ENCODE measurements around the gene OR51G2.

The OR51G2 gene

GRCh38 chr11:4891996-4892640, 27.0 kb downstream of the OR51G2 start:
- TF ChIP-seq FOXP2 (optimal IDR thresholded peaks at IDR 0.05; ENCODE audit: borderline replicate concordance, extremely low read depth, extremely low read length, insufficient read depth): no peak
- no peak for TF ChIP-seq POLR2AphosphoS5 (IDR thresholded peaks at IDR 0.05; ENCODE audit: low read depth, low read length)
- TF ChIP-seq TAF1 (IDR thresholded peaks at IDR 0.05; ENCODE audit: borderline replicate concordance, insufficient read depth, low read length): no peak
- TF ChIP-seq REST (IDR thresholded peaks at IDR 0.05; ENCODE audit: insufficient read depth in 1 of 2, low read depth in 2 of 2, low read length in 2 of 2): no peak
- no peak for TF ChIP-seq SIN3A (IDR thresholded peaks at IDR 0.05; ENCODE audit: borderline replicate concordance, insufficient read depth, low read length)

GRCh38 chr11:4890279-4890678, 28.9 kb downstream of the OR51G2 start:
- no peak for TF ChIP-seq TAF1 (IDR thresholded peaks at IDR 0.05; ENCODE audit: borderline replicate concordance, insufficient read depth, low read length)
- no peak for TF ChIP-seq FOXP2 (optimal IDR thresholded peaks at IDR 0.05; ENCODE audit: borderline replicate concordance, extremely low read depth, extremely low read length, insufficient read depth)

- TF ChIP-seq REST (IDR thresholded peaks at IDR 0.05; ENCODE audit: insufficient read depth in 1 of 2, low read depth in 2 of 2, low read length in 2 of 2) (no peak), FOXP2 (optimal IDR thresholded peaks at IDR 0.05; ENCODE audit: borderline replicate concordance, extremely low read depth, extremely low read length, insufficient read depth) (no peak), POLR2AphosphoS5 (IDR thresholded peaks at IDR 0.05; ENCODE audit: low read depth, low read length) (no peak), SIN3A (IDR thresholded peaks at IDR 0.05; ENCODE audit: borderline replicate concordance, insufficient read depth, low read length) (no peak), TAF1 (IDR thresholded peaks at IDR 0.05; ENCODE audit: borderline replicate concordance, insufficient read depth, low read length) (no peak)
These were observed 31.6 kb downstream of the OR51G2 start for GRCh38 chr11:4887591-4887990.

- TF ChIP-seq TAF1 (IDR thresholded peaks at IDR 0.05; ENCODE audit: borderline replicate concordance, insufficient read depth, low read length): no peak
- no peak for TF ChIP-seq SIN3A (IDR thresholded peaks at IDR 0.05; ENCODE audit: borderline replicate concordance, insufficient read depth, low read length)
- TF ChIP-seq FOXP2 (optimal IDR thresholded peaks at IDR 0.05; ENCODE audit: borderline replicate concordance, extremely low read depth, extremely low read length, insufficient read depth): no peak
- TF ChIP-seq POLR2AphosphoS5 (IDR thresholded peaks at IDR 0.05; ENCODE audit: low read depth, low read length): no peak
- no peak for TF ChIP-seq REST (IDR thresholded peaks at IDR 0.05; ENCODE audit: insufficient read depth in 1 of 2, low read depth in 2 of 2, low read length in 2 of 2)
These were observed 33.0 kb downstream of the OR51G2 start for GRCh38 chr11:4886186-4886585.

- no peak for TF ChIP-seq POLR2AphosphoS5 (IDR thresholded peaks at IDR 0.05; ENCODE audit: low read depth, low read length)
- no peak for TF ChIP-seq FOXP2 (optimal IDR thresholded peaks at IDR 0.05; ENCODE audit: borderline replicate concordance, extremely low read depth, extremely low read length, insufficient read depth)
- no peak for TF ChIP-seq SIN3A (IDR thresholded peaks at IDR 0.05; ENCODE audit: borderline replicate concordance, insufficient read depth, low read length)
- TF ChIP-seq REST (IDR thresholded peaks at IDR 0.05; ENCODE audit: insufficient read depth in 1 of 2, low read depth in 2 of 2, low read length in 2 of 2): no peak
- no peak for TF ChIP-seq TAF1 (IDR thresholded peaks at IDR 0.05; ENCODE audit: borderline replicate concordance, insufficient read depth, low read length)
These were observed 34.8 kb downstream of the OR51G2 start for GRCh38 chr11:4884361-4884760.
